ENCODE data around the gene APOH. TPM values are rescaled to one million over a fixed set of nuclear protein-coding genes. Genes with fewer than 3 reads are reported as not detected.

Gene APOH, protein sequence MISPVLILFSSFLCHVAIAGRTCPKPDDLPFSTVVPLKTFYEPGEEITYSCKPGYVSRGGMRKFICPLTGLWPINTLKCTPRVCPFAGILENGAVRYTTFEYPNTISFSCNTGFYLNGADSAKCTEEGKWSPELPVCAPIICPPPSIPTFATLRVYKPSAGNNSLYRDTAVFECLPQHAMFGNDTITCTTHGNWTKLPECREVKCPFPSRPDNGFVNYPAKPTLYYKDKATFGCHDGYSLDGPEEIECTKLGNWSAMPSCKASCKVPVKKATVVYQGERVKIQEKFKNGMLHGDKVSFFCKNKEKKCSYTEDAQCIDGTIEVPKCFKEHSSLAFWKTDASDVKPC
- 0.31 TPM for total RNA-seq
- polyA plus RNA-seq (ENCODE audit: insufficient read depth in 1 of 8, insufficient read length in 8 of 8, low replicate concordance in 1 of 8) = 1 to 10 TPM in 2 of 8 donors, under 1 TPM in 2, not detected in 4; 0.09 to 9.8 (median 2.0) TPM
- long read RNA-seq, donor 1 = 0 reads
- long read RNA-seq, donor 2 = 0 reads
- long read RNA-seq, donor 3 = 0 reads
- long read RNA-seq, donor 4 = 0 reads
- long read RNA-seq, donor 5 = 0 reads
- long read RNA-seq, donor 6, partial matches to known transcripts = 0 of 1 reads
- long read RNA-seq, donor 6, other reads (novel, unspliced or antisense) = 0 of 1 reads
- long read RNA-seq, donor 7 = 0 reads
- long read RNA-seq, donor 8 = 0 reads
- long read RNA-seq, donor 9, partial matches to known transcripts = 0 of 3 reads
- long read RNA-seq, donor 9, other reads (novel, unspliced or antisense) = 0 of 3 reads
- long read RNA-seq, donor 10 = 0 reads
- long read RNA-seq, donor 11 = 0 reads

DNA sequence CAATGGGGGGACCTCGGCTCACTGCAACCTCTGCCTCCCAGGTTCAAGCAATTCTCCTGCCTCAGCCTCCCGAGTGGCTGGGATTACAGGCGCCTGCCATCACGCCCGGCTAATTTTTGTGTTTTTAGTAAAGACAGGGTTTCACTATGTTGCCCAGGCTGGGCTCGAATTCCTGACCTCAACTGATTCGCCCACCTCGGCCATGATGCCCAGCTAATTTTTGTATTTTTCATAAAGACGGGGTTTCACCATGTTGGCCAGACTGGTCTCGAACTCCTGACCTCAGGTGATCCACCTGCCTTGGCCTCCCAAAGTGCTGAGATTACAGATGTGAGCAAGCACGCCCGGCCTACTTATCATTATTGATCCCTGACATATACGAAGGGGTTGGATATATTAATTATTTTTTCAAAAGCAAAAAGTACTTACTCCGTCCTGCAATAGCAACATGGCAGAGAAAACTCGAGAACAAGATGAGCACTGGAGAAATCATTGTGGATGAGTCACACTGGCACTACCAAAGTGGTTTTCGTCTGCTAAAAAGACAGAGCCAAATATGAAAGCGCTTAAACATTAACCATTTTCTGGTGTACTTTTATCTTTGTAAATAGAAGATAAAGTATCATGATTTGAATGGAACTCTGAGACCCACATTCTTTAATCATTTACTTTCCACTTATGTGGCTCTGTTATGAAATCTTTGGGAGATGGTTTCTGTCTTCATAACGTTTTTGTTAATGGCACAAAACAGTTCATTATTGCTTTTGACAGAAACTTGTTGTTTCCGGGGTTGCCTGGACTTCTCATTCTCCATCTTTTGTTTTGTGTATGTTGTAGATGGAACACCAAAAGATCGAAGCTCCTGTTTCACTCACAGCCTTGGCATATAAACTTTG is at the start of gene APOH:
Gene APOH (minus strand): TSS at position 529 of the 896 bp plus-strand sequence. CDS start 36 bp downstream, at position 493.
- Histone ChIP-seq H3K9me3 (replicated peaks; ENCODE audit: control insufficient read depth, low read depth, low read length) (no peaks in the 10 kb centered on the region), H3K4me1 (ENCODE audit: control insufficient read depth, insufficient read depth, low read length) (no peaks in the 10 kb centered on the region), H3K4me3 (ENCODE audit: low read length) (no peak within 1 kb of the TSS), H3K27me3 (ENCODE audit: control insufficient read depth, insufficient read depth, low read length) (no peaks in the 10 kb centered on the region), H3K36me3 (ENCODE audit: control insufficient read depth, insufficient read depth, low read length) (no peaks in the 10 kb centered on the region), H3K27ac (ENCODE audit: low read length) (no peak within 1 kb of the TSS)
- WGBS (ENCODE audit: insufficient coverage) = 98% methylated on average over 7 of the region's 20 CpGs
- no peak for DNase-seq

- Histone ChIP-seq H3K9me3 (replicated peaks; ENCODE audit: control insufficient read depth, low read depth, low read length) (no peaks in the 10 kb centered on the region), H3K27me3 (ENCODE audit: control insufficient read depth, insufficient read depth, low read length) (no peaks in the 10 kb centered on the region), H3K36me3 (ENCODE audit: control insufficient read depth, insufficient read depth, low read length) (no peaks in the 10 kb centered on the region), H3K4me3 (ENCODE audit: low read length) (no peak overlapping the region), H3K27ac (ENCODE audit: low read length) (no peak overlapping the region), H3K4me1 (ENCODE audit: control insufficient read depth, insufficient read depth, low read length) (peaks cover 11% of the 10 kb centered on the region)
- no peak for DNase-seq
- 61% methylated on average over 2 of the region's 2 CpGs for WGBS (ENCODE audit: insufficient coverage)
Observed at GRCh38 chr17:66277191-66277590, 48.0 kb upstream of the APOH start.

DNA sequence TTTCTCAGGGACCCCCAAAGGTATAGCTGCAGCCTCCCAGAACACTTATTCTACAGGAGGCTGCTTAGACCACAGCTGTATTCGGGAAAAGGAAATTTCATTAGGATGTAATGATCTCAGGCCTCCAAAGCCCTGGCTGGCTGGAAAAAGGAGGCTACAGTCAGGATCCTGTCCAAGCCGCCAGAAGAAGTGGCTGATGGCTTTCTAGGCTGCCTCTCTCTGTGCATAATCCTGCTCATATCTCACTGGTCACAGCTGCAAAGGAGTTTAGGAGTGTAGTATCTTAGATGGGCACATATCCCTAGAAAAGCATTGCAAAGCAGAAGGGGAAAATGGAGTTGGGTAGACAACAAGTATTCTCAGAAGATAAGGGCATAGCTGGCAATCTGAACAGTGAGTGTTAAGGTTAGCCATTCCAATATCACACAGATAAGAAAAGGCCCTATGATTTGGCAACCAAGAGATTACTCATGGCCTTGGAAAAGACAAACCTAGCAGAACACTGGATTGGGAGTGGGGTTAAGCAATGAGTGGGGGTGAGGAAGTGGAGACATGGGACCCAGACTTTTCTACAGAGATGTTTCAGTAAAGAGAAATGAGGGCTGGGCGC is 47.2 kb upstream of the APOH start:
- Histone ChIP-seq H3K4me3 (ENCODE audit: low read length) (no peak overlapping the region), H3K4me1 (ENCODE audit: control insufficient read depth, insufficient read depth, low read length) (peaks cover 11% of the 10 kb centered on the region), H3K9me3 (replicated peaks; ENCODE audit: control insufficient read depth, low read depth, low read length) (peaks cover 4% of the 10 kb centered on the region), H3K27ac (ENCODE audit: low read length) (no peak overlapping the region), H3K36me3 (ENCODE audit: control insufficient read depth, insufficient read depth, low read length) (no peaks in the 10 kb centered on the region), H3K27me3 (ENCODE audit: control insufficient read depth, insufficient read depth, low read length) (no peaks in the 10 kb centered on the region)
- WGBS (ENCODE audit: insufficient coverage) = no CpG with 5 or more reads among the region's 3 CpGs
- peak; percentile 49 for DNase-seq

GRCh38 chr17:66275651-66276050 is 46.4 kb upstream of the APOH start:
- no peak overlapping the region for H3K4me3 ChIP-seq (ENCODE audit: low read length)
- H3K27me3 ChIP-seq (ENCODE audit: control insufficient read depth, insufficient read depth, low read length) = no peaks in the 10 kb centered on the region
- no peak for DNase-seq
- H3K36me3 ChIP-seq (ENCODE audit: control insufficient read depth, insufficient read depth, low read length) = no peaks in the 10 kb centered on the region
- WGBS (ENCODE audit: insufficient coverage) = 38% methylated on average over 6 of the region's 6 CpGs
- peaks cover 8% of the 10 kb centered on the region for H3K9me3 ChIP-seq (replicated peaks; ENCODE audit: control insufficient read depth, low read depth, low read length)
- no peak overlapping the region for H3K27ac ChIP-seq (ENCODE audit: low read length)
- peaks cover 11% of the 10 kb centered on the region for H3K4me1 ChIP-seq (ENCODE audit: control insufficient read depth, insufficient read depth, low read length)

DNA sequence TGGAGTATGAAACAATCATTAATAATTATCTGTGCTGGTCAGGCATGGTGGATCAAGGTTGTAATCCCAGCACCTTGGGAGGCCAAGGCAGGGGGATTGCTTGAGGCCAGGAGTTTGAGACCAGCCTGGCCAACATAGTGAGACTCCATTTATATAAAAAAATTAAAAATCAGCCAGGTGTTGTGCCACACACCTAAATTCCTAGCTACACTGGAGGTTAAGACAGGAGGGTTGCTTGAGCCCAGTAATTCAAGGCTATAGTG is 44.3 kb upstream of the APOH start:
- Histone ChIP-seq H3K36me3 (ENCODE audit: control insufficient read depth, insufficient read depth, low read length) (no peaks in the 10 kb centered on the region), H3K27me3 (ENCODE audit: control insufficient read depth, insufficient read depth, low read length) (no peaks in the 10 kb centered on the region), H3K27ac (ENCODE audit: low read length) (no peak overlapping the region), H3K4me3 (ENCODE audit: low read length) (no peak overlapping the region), H3K9me3 (replicated peaks; ENCODE audit: control insufficient read depth, low read depth, low read length) (peaks cover 8% of the 10 kb centered on the region), H3K4me1 (ENCODE audit: control insufficient read depth, insufficient read depth, low read length) (peaks cover 11% of the 10 kb centered on the region)
- no peak for DNase-seq

DNA sequence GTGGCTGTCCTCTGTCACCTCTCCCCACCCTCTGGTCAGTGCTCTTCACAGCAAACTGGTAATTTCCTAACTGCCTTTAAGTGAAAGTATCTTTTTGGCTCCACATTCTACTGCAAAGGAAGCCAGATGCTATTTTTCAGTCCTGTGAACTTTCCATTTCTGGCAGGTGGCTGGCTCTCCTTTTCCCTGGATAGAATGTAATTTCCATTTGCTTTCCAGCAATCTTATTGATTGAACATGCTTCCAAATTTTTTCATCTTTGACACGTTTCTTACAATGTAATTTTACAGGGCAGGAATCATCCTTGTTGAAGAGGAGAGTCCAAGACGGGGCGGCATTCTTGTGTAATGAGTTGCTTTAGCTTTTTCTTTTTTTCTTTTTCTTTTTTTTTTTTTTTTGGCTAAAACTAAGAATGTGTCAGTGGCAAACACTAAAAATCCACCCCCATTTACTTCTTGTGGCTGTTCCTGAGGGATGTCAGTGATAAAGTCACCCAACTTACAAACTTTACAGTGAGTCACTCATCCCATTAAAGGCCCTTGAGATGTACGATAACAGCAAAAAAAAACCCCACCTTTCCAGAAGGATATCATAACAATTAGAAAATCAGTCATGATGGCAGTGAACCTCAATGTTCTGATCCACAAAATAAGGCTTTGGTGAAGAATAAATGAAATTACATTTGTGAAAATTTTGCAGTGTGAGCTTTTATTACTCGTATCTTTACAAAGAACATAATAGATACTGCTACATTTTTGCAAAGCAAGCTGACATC is 43.8 kb upstream of the APOH start:
- peaks cover 8% of the 10 kb centered on the region for H3K9me3 ChIP-seq (replicated peaks; ENCODE audit: control insufficient read depth, low read depth, low read length)
- DNase-seq = peak; percentile 84
- H3K27me3 ChIP-seq (ENCODE audit: control insufficient read depth, insufficient read depth, low read length) = no peaks in the 10 kb centered on the region
- no CpG with 5 or more reads among the region's 5 CpGs for WGBS (ENCODE audit: insufficient coverage)
- H3K4me3 ChIP-seq (ENCODE audit: low read length) = no peak overlapping the region
- H3K36me3 ChIP-seq (ENCODE audit: control insufficient read depth, insufficient read depth, low read length) = no peaks in the 10 kb centered on the region
- H3K27ac ChIP-seq (ENCODE audit: low read length) = no peak overlapping the region
- peaks cover 11% of the 10 kb centered on the region for H3K4me1 ChIP-seq (ENCODE audit: control insufficient read depth, insufficient read depth, low read length)

DNA sequence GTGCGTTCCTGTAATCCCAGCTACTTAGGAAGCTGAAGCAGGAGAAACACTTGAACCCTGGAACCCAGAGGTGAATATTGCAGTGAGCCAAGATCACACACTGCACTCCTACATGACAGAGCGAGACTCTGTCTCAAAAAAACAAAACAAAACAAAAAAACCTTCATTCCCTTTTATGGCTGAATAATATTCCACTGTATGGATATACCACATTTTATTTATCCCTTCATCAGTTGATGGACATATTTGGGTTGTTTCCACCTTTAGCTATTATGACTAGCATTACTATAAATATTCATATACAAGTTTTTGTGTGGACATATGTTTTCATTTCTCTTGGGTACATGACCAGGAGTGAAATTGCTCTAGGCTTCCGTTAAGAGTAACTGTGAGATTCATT is 42.3 kb upstream of the APOH start:
- WGBS (ENCODE audit: insufficient coverage) = 100% methylated on average over 1 of the region's 3 CpGs
- Histone ChIP-seq H3K27ac (ENCODE audit: low read length) (no peak overlapping the region), H3K4me3 (ENCODE audit: low read length) (no peak overlapping the region), H3K9me3 (replicated peaks; ENCODE audit: control insufficient read depth, low read depth, low read length) (peaks cover 8% of the 10 kb centered on the region), H3K4me1 (ENCODE audit: control insufficient read depth, insufficient read depth, low read length) (peaks cover 9% of the 10 kb centered on the region), H3K27me3 (ENCODE audit: control insufficient read depth, insufficient read depth, low read length) (no peaks in the 10 kb centered on the region), H3K36me3 (ENCODE audit: control insufficient read depth, insufficient read depth, low read length) (no peaks in the 10 kb centered on the region)
- DNase-seq = no peak

DNA sequence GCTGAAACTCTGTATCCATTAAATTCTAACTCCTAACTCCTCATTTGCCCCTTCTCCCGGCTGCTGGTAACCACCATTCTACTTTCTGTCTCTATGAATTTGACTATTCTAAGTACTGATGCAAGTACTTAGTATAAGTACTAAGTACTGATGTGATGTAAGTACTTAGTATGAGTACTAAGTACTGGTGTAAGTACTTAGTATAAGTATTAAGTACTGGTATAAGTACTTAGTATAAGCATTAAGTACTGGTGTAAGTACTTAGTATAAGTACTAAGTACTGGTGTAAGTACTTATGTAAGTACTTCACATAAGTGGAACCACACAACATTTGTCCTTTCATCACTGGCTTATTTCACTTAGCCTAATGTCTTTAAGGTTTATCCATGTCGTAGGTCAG is 40.9 kb upstream of the APOH start:
- no CpG with 5 or more reads among the region's 2 CpGs for WGBS (ENCODE audit: insufficient coverage)
- peaks cover 8% of the 10 kb centered on the region for H3K9me3 ChIP-seq (replicated peaks; ENCODE audit: control insufficient read depth, low read depth, low read length)
- H3K27ac ChIP-seq (ENCODE audit: low read length) = no peak overlapping the region
- DNase-seq = no peak
- H3K4me1 ChIP-seq (ENCODE audit: control insufficient read depth, insufficient read depth, low read length) = peaks cover 3% of the 10 kb centered on the region
- no peaks in the 10 kb centered on the region for H3K27me3 ChIP-seq (ENCODE audit: control insufficient read depth, insufficient read depth, low read length)
- H3K4me3 ChIP-seq (ENCODE audit: low read length) = no peak overlapping the region
- H3K36me3 ChIP-seq (ENCODE audit: control insufficient read depth, insufficient read depth, low read length) = no peaks in the 10 kb centered on the region

- Histone ChIP-seq H3K4me3 (ENCODE audit: low read length) (no peak overlapping the region), H3K27ac (ENCODE audit: low read length) (no peak overlapping the region)
- peak; percentile 74 for DNase-seq
Observed at GRCh38 chr17:66268247-66268927, 39.2 kb upstream of the APOH start.

More at GRCh38 chr17:66268247-66268927, 39.2 kb upstream of the APOH start:
- no peaks in the 10 kb centered on the region for H3K36me3 ChIP-seq (ENCODE audit: control insufficient read depth, insufficient read depth, low read length)
- no peaks in the 10 kb centered on the region for H3K27me3 ChIP-seq (ENCODE audit: control insufficient read depth, insufficient read depth, low read length)
- 0% methylated on average over 3 of the region's 8 CpGs for WGBS (ENCODE audit: insufficient coverage)
- peaks cover 8% of the 10 kb centered on the region for H3K9me3 ChIP-seq (replicated peaks; ENCODE audit: control insufficient read depth, low read depth, low read length)
- H3K4me1 ChIP-seq (ENCODE audit: control insufficient read depth, insufficient read depth, low read length) = peaks cover 3% of the 10 kb centered on the region

Data from muscle of leg (tissue), 16 donors.